NCI-H2227 (cell line): ENCODE results near the gene CCP110.

Source experiments
- DNase-seq: peaks from one replicate; lab custom pipeline; 2025; ENCODE audit not compliant: unreplicated experiment; lab: John Stamatoyannopoulos, UW

CCP110 gene

GRCh38 chr16:19599968-19600716 is 76.4 kb downstream of the CCP110 start:
- DNase-seq, result no peak

- DNase-seq, result peak; percentile 58
These were observed 77.6 kb downstream of the CCP110 start for GRCh38 chr16:19601083-19601976.
